Measurements from ENCODE around the gene PSORS1C1.
"Not testable (repeated sequence)": the region's sequence is repeated elsewhere in the genome, so short reads cannot be mapped to it uniquely, and the experiment has no call there.

Gene PSORS1C1

DNA sequence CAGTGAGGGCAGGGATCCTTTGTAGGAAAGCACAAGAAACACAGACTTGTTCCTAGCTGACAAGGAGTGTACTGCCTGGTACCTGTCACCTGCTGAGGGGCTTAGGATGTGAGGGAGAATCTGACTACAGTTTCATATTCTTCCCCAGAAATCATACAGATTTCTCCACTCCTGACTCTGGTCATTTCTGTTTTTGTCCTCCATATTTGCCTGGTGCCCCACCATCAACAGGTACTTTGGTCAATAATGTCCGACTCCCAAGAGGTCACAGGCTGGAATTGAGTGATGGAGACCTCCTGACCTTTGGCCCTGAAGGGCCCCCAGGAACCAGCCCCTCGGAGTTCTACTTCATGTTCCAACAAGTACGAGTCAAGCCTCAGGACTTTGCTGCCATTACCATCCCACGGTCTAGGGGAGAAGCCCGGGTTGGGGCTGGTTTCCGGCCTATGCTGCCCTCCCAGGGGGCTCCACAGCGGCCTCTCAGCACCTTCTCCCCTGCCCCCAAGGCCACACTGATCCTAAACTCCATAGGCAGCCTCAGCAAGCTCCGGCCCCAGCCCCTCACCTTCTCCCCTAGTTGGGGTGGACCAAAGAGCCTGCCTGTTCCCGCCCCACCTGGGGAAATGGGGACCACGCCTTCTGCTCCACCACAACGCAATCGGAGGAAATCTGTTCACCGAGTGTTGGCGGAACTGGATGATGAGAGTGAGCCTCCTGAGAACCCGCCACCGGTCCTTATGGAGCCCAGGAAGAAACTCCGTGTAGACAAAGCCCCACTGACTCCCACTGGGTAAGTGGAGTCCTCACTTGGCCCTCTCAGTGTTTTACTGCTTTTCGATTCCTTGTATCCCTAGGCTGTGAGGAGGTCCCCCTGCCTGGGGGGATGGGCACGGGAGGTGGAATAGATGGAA lies 46.9 kb downstream of the PSORS1C1 start:
- no peak for DNase-seq

DNA sequence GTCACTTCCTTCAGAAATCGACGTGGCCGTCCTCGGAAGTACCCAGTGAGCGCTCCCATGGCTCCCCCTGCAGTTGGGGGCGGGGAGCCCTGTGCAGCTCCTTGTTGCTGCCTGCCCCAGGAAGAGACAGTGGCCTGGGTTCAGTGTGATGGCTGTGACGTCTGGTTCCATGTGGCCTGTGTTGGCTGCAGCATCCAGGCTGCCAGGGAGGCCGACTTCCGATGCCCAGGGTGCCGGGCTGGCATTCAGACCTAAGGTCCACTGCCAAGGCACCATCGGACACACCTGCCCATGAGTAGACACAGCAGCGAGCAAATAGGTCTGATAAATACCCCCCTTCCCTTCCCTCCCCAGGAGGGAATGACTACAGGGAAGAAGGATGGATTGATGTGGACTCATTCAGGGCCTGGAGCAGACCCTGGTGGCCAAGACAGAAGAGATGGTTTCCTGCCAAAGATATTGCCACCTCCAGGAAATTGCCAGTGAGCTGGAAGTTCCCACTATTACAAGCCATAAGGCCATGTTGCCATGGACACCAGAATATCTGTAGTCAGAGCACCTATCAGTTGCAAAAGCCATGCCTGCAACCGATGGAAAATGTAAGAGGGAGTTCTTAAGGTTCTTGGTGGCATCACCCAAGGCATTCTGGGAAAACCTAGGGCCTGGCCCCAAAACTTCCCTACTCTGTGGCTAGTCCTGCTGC lies 48.0 kb downstream of the PSORS1C1 start:
- DNase-seq, result no peak

DNA sequence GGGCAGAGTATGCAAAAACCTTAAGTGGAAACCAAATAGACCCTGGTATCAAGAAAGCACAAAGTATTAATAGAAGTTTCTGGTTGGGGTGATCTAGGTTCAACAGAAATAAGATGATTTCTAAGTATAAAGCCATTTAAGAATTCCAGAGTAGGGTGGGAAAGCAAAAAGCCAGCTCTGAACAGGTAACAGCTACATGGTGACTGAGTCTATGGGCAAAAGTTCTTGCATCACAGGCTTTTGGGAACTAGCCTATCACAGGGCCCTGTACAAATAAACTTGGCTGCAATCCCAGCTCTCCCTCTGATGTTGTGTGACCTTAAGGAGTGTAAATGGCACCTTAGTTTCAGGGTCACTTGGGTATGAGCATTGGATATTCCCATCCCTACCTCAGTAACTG lies 49.3 kb downstream of the PSORS1C1 start:
- DNase-seq, result no peak

DNA sequence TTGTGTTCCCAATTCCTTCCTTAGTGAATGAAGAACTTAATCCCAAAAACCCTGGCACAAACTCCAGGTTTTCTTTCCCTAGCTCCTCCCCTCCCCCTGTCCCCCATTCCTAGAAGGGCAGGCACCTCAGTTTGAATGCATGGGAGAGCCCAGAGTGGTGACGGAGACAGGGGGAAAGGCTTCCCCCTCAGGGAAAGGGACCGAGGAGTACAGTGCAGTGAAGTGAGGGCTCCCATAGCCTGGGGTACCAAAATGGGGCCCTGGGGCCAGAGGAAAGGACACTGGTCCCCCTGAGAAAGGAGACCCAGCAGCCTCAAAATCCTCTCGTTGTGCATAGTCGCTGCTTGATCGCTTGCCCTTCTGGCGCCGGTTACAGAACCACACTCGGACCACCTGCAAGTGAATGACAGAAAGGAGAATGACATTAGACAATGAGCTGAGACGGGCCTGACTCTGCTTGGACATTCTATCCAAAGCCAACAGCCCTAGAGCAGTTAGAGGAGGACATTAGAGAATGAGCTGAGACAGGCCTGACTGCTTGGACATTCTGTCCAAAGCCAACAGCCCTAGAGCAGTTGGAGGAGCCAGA lies 50.0 kb downstream of the PSORS1C1 start:
- not testable (repeated sequence) for DNase-seq

DNA sequence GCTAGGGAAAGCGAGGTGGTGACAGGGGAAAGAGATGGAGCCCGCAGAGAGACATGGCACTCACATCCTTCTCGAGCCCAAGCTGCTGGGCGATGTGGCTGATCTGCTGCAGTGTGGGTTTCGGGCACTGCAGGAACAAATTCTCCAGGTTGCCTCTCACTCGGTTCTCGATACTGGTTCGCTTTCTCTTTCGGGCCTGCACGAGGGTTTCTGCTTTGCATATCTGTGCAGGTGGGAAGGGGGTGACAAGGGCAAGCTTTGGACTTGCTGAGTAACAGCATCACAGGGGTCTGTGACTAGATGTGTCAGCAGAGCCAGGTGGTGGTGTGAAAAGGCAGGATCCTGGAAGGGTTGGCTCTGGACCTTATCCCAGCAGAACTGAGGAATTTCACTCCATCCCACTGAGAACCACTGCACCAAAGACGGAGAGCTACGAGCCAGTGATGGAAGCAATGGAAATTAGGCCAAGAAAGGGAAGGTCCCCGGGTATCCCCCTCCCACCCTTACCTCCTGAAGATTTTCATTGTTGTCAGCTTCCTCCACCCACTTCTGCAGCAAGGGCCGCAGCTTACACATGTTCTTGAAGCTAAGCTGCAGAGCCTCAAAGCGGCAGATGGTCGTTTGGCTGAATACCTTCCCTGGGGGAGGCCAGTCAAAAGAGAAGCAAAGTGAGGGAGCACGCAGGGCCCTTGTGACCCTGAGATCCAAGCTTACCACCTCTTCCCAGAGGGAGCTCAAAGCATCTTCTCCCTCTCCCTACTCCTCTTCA lies 50.6 kb downstream of the PSORS1C1 start:
- not testable (repeated sequence) for DNase-seq

DNA sequence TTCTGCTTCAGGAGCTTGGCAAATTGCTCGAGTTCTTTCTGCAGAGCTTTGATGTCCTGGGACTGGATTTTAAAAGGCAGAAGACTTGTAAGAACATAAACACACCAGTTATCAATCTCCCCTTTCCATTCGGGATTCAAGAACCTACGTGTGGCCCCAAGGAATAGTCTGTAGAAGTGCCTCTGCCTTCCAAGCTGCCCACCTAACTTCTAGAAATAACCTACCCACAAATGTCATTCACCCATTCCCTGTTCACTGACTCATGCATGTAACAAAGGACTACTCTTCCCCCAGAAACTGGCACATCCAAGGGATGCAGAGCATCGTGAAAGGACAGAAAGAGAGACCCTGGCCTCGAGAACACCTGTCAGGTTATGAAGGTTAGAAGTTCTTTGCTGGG lies 51.4 kb downstream of the PSORS1C1 start:
- no peak for DNase-seq

DNA sequence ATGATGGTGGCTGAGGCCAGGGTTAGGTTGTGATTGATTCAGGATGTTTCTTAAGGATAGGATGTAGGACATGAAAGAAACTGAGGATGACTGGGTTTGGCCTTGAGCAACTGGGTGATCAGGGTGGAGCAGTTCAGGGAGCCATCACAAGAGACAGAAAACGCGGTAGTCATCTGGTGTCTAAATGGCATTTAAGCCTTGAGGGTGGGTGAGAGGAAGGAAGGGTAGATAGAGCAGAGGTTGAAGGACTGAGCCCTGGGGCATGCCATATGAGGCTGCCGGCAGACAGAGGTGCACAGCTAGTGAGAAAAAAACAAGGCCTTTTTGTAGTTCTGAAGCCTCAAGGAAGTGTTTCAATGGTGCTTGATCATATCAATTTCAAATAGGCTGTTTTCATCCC lies 54.0 kb downstream of the PSORS1C1 start:
- no peak for DNase-seq

DNA sequence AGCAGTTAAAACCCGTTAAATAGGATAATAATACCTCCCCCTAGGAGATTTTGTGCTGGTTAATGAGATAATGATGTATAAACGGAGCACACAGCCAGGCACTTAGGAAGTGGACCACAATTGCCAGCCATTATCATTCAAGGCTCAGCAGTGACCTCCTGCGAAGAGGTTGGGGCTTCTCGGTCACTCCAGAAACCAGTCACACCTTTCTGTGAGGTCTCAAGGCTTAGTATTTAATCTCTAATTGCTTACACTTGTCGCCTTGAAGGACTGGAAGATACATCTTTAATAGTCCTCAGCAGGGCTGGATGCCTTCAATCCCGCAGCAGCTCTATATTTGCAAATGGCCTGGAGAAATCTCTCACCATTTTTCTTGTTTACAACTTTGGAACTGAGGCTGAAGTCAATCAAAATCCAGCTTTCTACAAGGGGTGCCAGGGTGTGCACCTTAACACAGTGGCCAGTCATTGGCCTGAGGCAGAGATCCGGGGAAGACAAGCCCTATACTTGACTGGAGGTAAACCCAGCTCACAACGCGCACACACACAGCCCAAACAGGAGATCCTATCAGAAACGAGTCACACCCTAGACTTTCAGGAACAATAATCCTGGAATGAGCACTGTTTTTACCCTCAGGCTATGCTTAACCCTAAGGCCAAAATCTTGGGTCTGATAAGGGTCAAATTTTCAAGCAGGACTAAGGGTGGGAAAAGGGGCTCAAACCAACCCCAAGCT lies 54.7 kb downstream of the PSORS1C1 start:
- no peak for DNase-seq

DNA sequence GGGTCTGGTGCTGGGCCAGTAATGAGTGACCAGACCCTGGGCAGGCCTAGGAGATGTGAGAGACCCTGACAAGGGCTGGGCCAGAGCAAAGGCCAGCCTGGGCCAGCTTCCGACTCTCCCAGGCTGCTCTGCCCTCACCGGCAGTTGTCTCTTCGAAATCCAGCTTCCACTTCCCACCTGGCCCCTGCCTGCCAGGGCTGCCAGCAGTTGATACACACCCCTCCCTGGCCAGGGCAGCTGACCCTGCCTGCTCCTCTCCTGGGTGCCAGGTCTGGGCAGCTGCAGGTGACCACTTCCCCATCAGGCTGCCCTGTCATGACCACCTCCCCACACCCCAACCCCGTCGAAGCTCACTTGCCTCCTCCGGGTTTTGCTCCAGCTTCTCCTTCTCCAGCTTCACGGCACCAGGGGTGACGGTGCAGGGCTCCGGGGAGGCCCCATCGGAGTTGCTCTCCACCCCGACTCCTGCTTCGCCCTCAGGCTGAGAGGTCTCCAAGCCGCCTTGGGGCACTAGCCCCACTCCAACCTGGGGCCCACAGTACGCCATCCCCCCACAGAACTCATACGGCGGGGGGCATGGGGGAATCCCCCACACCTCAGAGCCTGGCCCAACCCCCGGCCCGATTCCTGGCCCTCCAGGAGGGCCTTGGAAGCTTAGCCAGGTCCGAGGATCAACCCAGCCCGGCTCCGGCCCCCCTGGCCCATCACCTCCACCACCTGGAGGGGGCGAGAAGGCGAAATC lies 55.4 kb downstream of the PSORS1C1 start:
- DNase-seq, result not testable (repeated sequence)

DNA sequence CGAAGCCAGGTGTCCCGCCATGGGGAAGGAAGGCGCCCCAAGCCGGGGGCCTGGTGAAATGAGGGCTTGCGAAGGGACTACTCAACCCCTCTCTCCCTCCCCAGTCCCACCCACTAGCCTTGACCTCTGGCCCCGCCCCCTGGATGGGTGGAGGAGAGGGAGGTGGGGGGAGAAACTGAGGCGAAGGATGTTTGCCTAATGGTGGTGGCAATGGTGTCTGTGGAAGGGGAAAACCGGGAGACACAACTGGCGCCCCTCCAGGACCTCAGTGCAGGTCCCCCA lies 55.9 kb downstream of the PSORS1C1 start, which contains the start of gene POU5F1:
TSS of gene POU5F1 (minus strand) at position 83 of the 282 bp plus-strand sequence. CDS start at position 21, 62 bp downstream.
- no peak for DNase-seq

DNA sequence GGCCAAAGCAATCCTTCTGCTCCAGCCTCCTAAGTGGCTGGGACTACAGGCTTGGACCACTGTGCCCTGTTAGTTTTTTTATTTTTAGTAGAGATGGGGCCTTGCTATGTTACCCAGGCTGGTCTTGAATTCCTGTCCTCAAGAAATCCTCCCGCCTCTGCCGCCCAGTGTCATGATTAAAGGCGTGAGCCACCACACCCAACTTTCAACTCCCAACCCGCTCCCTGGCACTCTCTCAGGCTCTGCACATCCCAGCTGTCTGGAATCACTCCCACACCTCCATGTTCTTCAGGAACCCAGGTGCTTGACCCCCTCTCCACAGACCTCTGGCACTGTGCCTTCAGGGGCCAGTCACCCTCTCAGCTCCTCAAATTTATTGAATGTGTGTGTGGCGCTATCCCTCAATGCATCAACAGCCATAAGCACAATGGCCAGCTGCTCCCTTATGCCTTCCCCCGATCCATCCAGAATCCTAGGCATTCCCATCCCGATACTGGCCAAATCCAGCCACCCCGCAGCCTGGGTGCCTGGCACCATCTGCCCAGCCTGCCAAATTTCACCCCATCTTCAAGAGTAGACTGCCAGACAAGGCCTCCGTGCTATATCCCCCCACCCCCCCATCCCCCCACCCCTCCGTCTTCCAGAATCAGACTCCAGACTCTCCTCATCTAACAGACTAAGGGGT lies 56.5 kb downstream of the PSORS1C1 start:
- no peak for DNase-seq

DNA sequence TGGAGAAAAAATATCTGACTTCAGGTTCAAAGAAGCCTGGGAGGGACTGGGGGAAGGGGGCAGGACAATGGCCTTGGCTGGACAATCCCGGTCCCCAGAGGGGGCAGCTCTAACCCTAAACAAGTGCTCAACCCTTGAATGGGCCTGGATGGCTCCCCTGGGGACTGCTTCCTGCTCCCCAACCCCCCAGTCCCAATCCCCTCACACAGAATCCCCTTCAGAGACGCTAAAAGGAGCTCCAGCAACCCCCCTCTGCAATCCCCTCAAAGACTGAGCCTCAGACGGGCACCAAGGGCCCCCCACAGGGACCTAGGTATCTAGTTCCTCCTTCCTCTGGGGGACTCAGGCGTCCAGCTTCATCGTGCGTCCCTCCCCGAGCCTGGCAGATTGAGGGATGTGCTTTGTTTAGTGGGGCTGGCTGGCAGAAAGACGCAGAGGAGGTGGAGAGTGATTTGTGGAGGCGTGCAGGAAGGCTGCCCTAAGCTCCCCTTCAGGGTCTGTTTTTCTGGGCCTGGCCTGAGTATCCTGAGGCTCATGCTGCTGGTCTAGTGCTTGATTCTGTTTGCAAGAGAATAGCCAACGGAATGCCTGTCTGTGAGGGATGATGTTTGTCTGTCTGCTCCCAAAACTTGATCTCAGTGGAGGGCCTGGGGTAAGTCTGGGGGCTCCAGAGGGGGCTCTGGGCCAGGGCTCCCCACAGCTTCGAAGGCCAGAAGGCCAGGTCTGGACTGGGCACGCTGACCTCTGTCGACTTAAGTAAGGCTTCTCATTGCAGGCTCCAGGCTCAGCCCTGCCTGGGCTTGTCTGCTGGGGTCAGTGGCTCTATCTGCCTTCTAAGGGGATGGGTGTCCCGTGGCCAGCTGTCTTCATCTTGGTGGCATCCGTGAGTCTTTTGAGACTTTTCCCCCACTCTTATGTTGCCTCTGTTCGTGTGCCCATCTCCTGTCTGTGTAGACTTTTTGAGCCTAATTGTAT lies 57.6 kb downstream of the PSORS1C1 start:
- no peak for DNase-seq

DNA sequence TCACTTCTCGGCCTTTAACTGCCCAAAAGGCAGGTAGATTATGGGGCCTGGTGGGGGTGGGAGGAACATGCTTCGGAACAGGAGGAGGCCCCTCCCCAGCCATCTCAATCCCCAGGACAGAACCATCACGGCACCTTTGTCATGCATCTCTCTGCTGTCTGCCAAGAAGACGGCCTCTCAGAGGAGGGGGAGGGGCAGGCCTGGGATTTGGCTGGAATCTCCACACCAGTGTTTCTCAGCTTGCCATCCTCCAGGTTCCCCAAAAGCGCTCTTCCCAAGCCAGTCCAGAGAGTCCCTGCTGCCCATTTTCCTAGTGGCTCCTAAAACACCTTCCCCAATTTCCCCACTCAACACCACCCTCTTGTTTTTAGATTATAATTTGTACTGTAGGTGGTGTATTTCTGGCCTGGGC lies 58.4 kb downstream of the PSORS1C1 start:
- no peak for DNase-seq

DNA sequence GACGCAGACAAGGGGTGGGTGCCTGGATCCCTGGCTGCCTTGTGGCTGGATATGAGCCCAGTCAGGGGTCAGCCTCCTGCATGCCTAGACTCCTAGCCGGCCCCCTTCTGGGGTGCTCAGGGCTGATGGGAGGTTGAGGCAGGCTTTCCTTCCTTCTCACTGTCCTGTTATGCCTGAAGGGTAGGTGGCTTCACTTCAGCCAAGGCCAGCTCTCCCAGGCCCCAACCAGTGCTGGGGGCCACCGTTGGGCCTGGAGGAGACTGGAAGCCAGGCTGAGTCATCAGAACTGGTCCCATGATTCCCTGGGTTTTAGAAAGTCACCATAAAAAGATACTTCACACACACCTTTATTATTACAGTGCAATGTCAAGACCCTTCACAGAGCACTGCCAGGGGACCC lies 58.8 kb downstream of the PSORS1C1 start:
- DNase-seq, result no peak

DNA sequence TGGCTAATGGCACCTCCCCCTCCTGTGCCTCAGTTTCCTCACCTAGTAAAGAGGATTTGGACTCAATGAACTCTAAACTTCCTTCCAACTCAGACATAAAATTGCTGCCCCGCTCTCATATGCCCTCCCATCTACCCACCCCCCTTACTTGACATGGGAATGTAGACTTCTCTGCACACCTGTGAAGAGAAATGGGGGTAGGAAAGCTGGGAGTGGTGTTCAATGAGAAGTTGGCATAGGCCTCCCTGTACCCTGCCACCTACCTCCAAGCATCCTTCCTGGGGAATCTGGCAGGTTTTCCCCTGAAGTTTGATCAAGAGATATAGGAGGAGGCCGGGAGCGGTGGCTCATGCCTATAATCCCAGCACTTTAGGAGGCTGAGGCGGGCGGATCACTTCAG lies 59.8 kb downstream of the PSORS1C1 start:
- no peak for DNase-seq

DNA sequence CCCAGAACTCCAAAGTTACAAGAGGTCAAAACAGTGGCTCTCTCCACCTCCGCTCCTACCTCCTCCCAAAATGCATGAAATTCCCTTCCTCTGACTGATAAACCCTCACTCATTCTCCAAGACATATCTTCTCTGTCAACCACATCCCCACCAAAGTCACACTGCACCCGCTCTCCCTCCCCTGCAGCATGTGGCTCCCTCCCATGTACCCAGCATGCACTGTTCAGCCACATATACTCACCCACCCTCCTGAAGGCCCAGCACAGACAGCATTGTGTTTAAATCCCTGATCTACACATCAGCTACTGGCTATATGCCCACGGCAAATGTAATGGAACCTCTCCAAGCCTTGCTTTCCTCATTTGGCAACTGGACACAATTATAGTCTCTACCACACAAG lies 61.4 kb downstream of the PSORS1C1 start:
- no peak for DNase-seq

DNA sequence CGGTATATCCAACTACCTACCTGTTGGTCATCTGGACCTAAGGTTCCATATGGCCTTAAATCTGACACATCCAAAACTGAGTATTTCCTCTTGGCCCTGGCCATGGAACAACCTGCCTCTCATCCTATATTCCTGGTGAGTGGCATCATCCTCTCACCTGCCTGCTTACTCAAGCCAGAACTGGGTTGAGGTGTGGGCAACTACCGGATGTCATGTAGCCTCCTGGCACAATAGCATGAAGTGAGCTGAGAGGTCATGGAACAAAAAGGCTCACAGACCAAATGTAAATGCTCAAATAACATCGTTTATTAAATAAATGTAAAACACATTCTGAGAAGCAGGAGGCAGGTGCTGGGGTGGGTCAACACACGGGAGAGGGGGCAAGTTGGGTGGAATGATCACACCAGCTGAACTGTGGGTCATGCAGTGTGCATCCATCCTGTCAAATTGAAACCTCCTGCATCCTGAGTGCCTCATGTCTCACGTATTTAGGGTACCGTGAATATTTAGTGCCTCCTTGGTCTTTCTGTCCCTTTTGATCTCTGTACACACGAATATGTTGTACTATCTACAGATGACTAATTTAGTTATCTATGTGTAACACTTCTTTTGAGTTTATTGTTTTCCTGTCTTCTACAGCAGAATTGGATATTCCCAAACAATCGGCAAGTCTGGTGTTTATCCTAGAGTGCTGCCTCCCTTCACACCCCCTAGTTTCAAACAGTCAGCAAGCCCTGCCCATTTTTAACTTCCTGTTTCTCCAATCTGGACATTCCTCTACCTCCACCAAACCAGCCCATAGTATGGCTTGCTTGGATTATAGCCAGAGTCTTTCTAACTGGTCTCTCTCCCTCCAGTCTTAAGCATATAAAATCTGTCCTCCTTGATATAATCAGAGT lies 63.8 kb downstream of the PSORS1C1 start:
- DNase-seq, result no peak

DNA sequence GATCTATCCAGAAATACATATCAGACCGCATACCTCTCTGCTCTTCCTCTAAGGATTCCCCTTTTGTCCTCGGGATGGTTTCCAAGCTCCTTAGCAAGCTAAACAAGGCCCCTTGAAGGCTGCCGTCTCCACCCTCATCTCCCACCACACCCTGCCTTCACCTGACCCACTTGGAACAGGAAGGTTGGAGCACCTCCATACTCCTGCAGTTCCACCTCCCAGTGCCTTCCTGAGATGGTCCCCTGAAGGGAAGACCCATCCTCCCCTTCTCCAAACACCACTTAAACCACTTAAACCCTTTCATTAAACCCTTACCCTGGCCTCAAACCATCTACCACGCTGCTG lies 64.4 kb downstream of the PSORS1C1 start:
- no peak for DNase-seq

DNA sequence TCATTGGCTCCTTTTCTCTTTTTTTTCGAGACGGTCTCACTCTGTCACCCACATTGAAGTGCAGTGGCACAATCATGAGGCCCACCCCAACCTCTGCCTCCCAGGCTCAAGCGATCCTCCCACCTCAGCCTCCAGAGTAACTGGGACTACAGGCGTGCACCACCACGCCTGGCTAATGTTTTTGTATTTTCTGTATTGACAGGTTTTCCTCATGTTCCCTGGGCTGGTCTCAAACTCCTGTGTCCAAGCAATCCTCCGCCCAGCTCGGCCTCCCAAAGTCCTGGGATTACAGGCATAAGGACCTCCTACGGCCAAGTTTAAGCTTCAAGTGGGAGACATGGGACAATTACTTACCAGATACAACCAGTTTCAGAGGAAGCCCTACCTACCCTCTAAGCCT lies 65.3 kb downstream of the PSORS1C1 start:
- DNase-seq, result no peak

All from retina (tissue), 1 donor.